K562 (cell line): ENCODE data around the gene POLR3G. TPM values are rescaled to one million over a fixed set of nuclear protein-coding genes. Genes with fewer than 3 reads are reported as not detected.
A peak's percentile ranks its signal among the peaks of the same experiment; 100 is the strongest.

Source experiments
- ATAC-seq: fragments of 200-7000 bp; cut with Tn5 transposase; 3 replicates; pipeline ENCODE4 v1.9.1; 2020; ENCODE audit warnings: moderate library complexity
- BruUV-seq: library from RNA; stranded (reverse); fragments of 400-500 nt; replicated peaks from 2 replicates; lab custom pipeline; 2021; lab: Mats Ljungman, UMichigan
- CTCF ChIA-PET: fragments of 300-600 bp; formaldehyde crosslinking; extraction: SDS; loops from one replicate; lab custom pipeline; 2021; ENCODE audit warnings: low intra/inter-chr PET ratio; lab: Yijun Ruan, JAX
- POLR2A ChIA-PET: fragments of 300-600, 350-650 bp; sonication (Branson Sonifier 250); formaldehyde crosslinking; extraction: SDS; loops from one replicate; lab custom pipeline; 2021; ENCODE audit warnings: antibody characterized with exemption, inconsistent platforms; lab: Yijun Ruan, JAX
- DNase-seq, 4 experiments: peaks; one replicate each; pipeline versions ENCODE4 v3.0.0 to v3.0.0-alpha.2; 2011 to 2018; ENCODE audit warnings: low spot score in 3 of 4, mixed read lengths in 3 of 4; ENCODE audit errors: extremely low read depth in 1 of 4
- FAIRE-seq: peaks from 2 replicates; lab custom pipeline; 2011; peaks lifted over from hg19 to GRCh38; lab: Jason Lieb, UNC
- H2AFZ ChIP-seq: 2 replicates; pipeline ENCODE4 v1.6.0; 2011; ENCODE audit warnings: low read depth, low read length, control low read depth, inconsistent platforms
- H3K27ac ChIP-seq: fragments of 200-600 bp; 3 replicates; pipeline ENCODE4 v1.8.0; 2011; ENCODE audit warnings: low read depth, mild to moderate bottlenecking, control low read depth, inconsistent platforms, low read length, moderate library complexity, mixed read lengths; ENCODE audit errors: extremely low read depth
- H3K27me3 ChIP-seq, 2 experiments: fragments of 300-600 bp in 1 of 2; 2 replicates in 1 of 2; 3 replicates in 1 of 2; pipeline versions ENCODE4 v1.6.0 to v1.8.0; 2011; ENCODE audit warnings: inconsistent platforms in 2 of 2, low read length in 2 of 2, mild to moderate bottlenecking in 1 of 2, mixed read lengths in 1 of 2, moderate library complexity in 1 of 2; ENCODE audit not compliant: control insufficient read depth in 2 of 2, insufficient read depth in 2 of 2
- H3K36me3 ChIP-seq: fragments of 300-600 bp; 3 replicates; pipeline ENCODE4 v1.8.0; 2011; ENCODE audit warnings: mild to moderate bottlenecking, low read length, inconsistent platforms; ENCODE audit not compliant: control insufficient read depth, insufficient read depth
- H3K4me1 ChIP-seq, 2 experiments: fragments of 200-600 bp in 1 of 2; replicated peaks in 1 of 2; 2 replicates in 1 of 2; 3 replicates in 1 of 2; pipeline versions ENCODE4 v1.5.1 to v1.8.0; 2011; ENCODE audit warnings: inconsistent platforms in 2 of 2, low read length in 2 of 2, mild to moderate bottlenecking in 1 of 2, mixed read lengths in 1 of 2, moderate library complexity in 1 of 2; ENCODE audit not compliant: control insufficient read depth in 2 of 2, insufficient read depth in 2 of 2
- H3K4me2 ChIP-seq: 2 replicates; pipeline ENCODE4 v1.6.1; 2011; ENCODE audit warnings: low read length, control low read depth, inconsistent platforms, mixed read lengths; ENCODE audit not compliant: insufficient read depth
- H3K4me3 ChIP-seq: fragments of 200-600 bp; sonication (generic), shearing (Covaris generic); 2 replicates; pipeline ENCODE4 v1.5.1; 2016; ENCODE audit warnings: control low read depth, inconsistent platforms
- H3K79me2 ChIP-seq: fragments of 200-600 bp; 3 replicates; pipeline ENCODE4 v1.8.0; 2011; ENCODE audit warnings: low read length, inconsistent platforms; ENCODE audit not compliant: control insufficient read depth, insufficient read depth
- H3K9ac ChIP-seq, 2 experiments: 2 replicates each; pipeline versions ENCODE4 v1.6.0 to v1.6.1; 2011; ENCODE audit warnings: low read depth in 2 of 2, low read length in 2 of 2, control low read depth in 1 of 2, inconsistent platforms in 1 of 2, mild to moderate bottlenecking in 1 of 2, mixed read lengths in 1 of 2; ENCODE audit not compliant: insufficient read depth in 1 of 2
- H3K9me1 ChIP-seq: one replicate; pipeline ENCODE4 v1.6.0; 2011; ENCODE audit warnings: inconsistent platforms, mild to moderate bottlenecking, low read length, moderate library complexity; ENCODE audit not compliant: control insufficient read depth, insufficient read depth
- H3K9me3 ChIP-seq: replicated peaks from 2 replicates; pipeline ENCODE4 v1.5.1; 2011; ENCODE audit warnings: low read depth, low read length, inconsistent platforms; ENCODE audit not compliant: control insufficient read depth, insufficient read depth
- H4K20me1 ChIP-seq: replicated peaks from 2 replicates; pipeline ENCODE4 v1.6.1; 2011; ENCODE audit warnings: low read length, inconsistent platforms, mixed read lengths; ENCODE audit not compliant: control insufficient read depth, insufficient read depth
- MEF2A ChIP-seq: IDR thresholded peaks from 2 replicates; pipeline ENCODE4 v1.6.1; 2011; ENCODE audit warnings: low read depth, mild to moderate bottlenecking, low read length, moderate library complexity; ENCODE audit not compliant: control insufficient read depth
- SAP30 ChIP-seq: fragments of 200-600 bp; sonication (generic); IDR thresholded peaks from 2 replicates; pipeline ENCODE4 v1.6.1; 2012; ENCODE audit warnings: borderline replicate concordance, low read depth, mild to moderate bottlenecking, moderate library complexity, low read length, control low read depth, inconsistent platforms; ENCODE audit not compliant: insufficient read depth, poor library complexity, severe bottlenecking
- ZNF239 ChIP-seq: fragments of 250-450 bp; sonication (Bioruptor Pico); IDR thresholded peaks from 2 replicates; pipeline ENCODE4 v1.4.0; 2020; ENCODE audit warnings: mild to moderate bottlenecking
- ZNF639 ChIP-seq, 2 experiments: fragments of 200-800 bp in 1 of 2; sonication (Bioruptor generic) in 1 of 2; sonication (generic) in 1 of 2; formaldehyde crosslinking in 1 of 2; IDR thresholded peaks in 1 of 2; conservative IDR thresholded peaks in 1 of 2; 2 replicates each; pipeline versions ENCODE4 v1.5.0 to v1.6.1; 2016 to 2020; ENCODE audit warnings: missing compliant biosample characterization in 1 of 2, missing genetic modification characterization in 1 of 2, missing genetic modification reagents in 1 of 2
- in situ Hi-C: fragments of 300-500 bp; cut with MboI; formaldehyde crosslinking; loops from 4 replicates; pipeline ENCODE4 v1.15.0; 2018; ENCODE audit warnings: inconsistent platforms, mixed read lengths
- intact Hi-C: fragments of 100-400 bp; cut with micrococcal nuclease; formaldehyde crosslinking; loops from 2 replicates; pipeline ENCODE4 v1.14.2; 2022
- polyA plus RNA-seq, 8 experiments: library from polyadenylated mRNA; depleted of rRNA in 4 of 8; stranded (reverse) in 5 of 8; unstranded in 3 of 8; fragments of >200 nt; fragmentation: Nextera tagmentation in 2 of 8; fragmentation: Illumina TruSeq in 1 of 8; extraction: Ambion mirVana in 2 of 8; extraction: Trizol in 1 of 8; gene quantifications; 2 replicates each; pipeline versions ENCODE4 v1.2.1 to v1.2.3, GENCODE V29; 2011 to 2014; ENCODE audit warnings: inconsistent platforms in 1 of 8, missing spikeins in 1 of 8
- total RNA-seq, 7 experiments: library from RNA; depleted of rRNA in 6 of 7; stranded (reverse); fragments of >200 nt in 6 of 7; fragmentation: Illumina TruSeq in 2 of 7; extraction: Trizol in 2 of 7; gene quantifications; 2 replicates each; pipeline versions ENCODE4 v1.2.1 to v1.2.3, GENCODE V29; 2011 to 2021; ENCODE audit warnings: low replicate concordance in 1 of 7

The POLR3G gene
- total and polyA plus RNA-seq, 9 of the 15 experiments (the other 6 are each of a cell fraction or from before 2014, with no cell fraction given): 39.0 to 111 (median 59.0) TPM

GRCh38 chr5:90549223-90549622 is 74.6 kb downstream of the POLR3G start:
- POLR2A ChIA-PET: no interaction called here

More at GRCh38 chr5:90549223-90549622, 74.6 kb downstream of the POLR3G start:
- Histone ChIP-seq H3K79me2 (no peaks in the 10 kb centered on the region), H3K9ac (no peak overlapping the region), H3K4me1 (peaks cover 3 to 11% of the 10 kb centered on the region in 2 experiments; a peak in 4 of 5 replicates), H4K20me1 (no peaks in the 10 kb centered on the region), H3K9me3 (no peaks in the 10 kb centered on the region), H3K4me3 (no peak overlapping the region), H3K9me1 (no peaks in the 10 kb centered on the region), H2AFZ (peak overlapping the region; percentile 86), H3K36me3 (no peaks in the 10 kb centered on the region)
- ATAC-seq: no peak
- FAIRE-seq: no peak
- intact Hi-C loops: no loop called here
- no TSS peak for BruUV-seq
- TF ChIP-seq MEF2A: peak; percentile 73
- TF ChIP-seq ZNF639 (CRISPR knock-in tag; conservative IDR thresholded peaks at IDR 0.05 in 1 of 2, IDR thresholded peaks at IDR 0.05 in 1 of 2): peak in 1 of 2 experiments; percentile 31; a peak in 2 of 4 replicates
- no peak for TF ChIP-seq SAP30
- TF ChIP-seq ZNF239 (CRISPR knock-in tag): no peak
- TF ChIP-seq, all 486 proteins: peak for 2
- no peak overlapping the region for H3K4me2 ChIP-seq
- CTCF ChIA-PET: no interaction called here
- H3K27ac ChIP-seq: no peak overlapping the region; the same call in 1 of the 3 replicates
- no peak for DNase-seq
- in situ Hi-C loops: no loop called here
- H3K27me3 ChIP-seq: no peaks in the 10 kb centered on the region
